Measurements from ENCODE around the gene MXD3. TPM values are rescaled to one million over a fixed set of nuclear protein-coding genes. Genes with fewer than 3 reads are reported as not detected.

Gene MXD3
- total and polyA plus RNA-seq, 10 of the 15 experiments (the other 5 are each of a cell fraction or from before 2014, with no cell fraction given) = 0.24 to 29.8 (median 13.5) TPM

DNA sequence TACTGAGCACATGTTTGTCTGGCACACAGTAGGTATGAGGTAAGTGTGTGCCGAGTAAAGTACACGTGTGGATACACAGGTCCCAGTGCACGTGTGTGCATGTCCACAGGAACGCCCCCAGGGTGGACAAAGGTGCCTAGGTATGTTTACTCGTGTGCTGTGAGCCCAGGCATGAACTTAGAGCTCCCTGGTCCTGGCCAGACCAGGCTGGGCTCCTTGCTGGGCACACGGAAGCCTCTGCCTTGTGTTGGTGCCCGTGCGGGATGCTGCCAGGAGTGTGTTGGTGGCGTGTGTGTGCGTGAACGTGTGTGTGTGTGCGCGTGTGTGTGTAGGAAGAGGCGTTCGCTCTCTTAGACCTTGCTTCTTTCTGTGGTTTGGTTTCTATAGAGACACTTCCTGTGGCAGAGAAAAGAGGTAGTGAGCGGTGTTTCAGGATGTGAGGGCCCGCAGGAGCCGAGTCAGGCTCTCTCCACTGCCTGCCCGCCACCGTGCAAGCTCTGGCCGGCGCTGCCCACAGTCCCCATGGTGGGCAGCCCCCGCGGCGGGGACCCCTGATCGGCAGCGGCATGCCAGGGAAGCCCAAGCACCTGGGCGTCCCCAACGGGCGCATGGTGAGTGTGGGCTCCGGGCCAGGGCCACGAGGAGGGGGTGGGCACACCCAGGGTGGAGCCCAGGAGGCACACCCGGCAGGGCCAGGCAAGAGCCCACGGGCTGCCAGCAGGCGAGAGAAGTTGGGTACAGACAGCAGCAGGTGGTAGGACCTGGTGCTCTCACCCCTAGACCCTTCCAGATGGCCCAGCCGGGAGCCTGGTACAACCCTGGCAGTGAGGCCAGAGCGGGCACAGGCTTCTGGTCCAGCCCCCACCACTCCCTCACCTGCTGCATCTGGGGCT lies 46.0 kb upstream of the MXD3 start, which contains the start of gene RGS14 (continued):
- TF ChIP-seq STAT3 (IDR thresholded peaks at IDR 0.05; ENCODE audit: low read depth, low read length) (no peak), HDAC6 (IDR thresholded peaks at IDR 0.05; ENCODE audit: unreplicated experiment) (no peak), MLLT1 (IDR thresholded peaks at IDR 0.05) (peak; percentile 92), JUNB (IDR thresholded peaks at IDR 0.05) (no peak), HCFC1 (IDR thresholded peaks at IDR 0.05; ENCODE audit: low read length) (no peak; the same call in 1 of the 2 replicates)
- TF ChIP-seq, protein P1, sequence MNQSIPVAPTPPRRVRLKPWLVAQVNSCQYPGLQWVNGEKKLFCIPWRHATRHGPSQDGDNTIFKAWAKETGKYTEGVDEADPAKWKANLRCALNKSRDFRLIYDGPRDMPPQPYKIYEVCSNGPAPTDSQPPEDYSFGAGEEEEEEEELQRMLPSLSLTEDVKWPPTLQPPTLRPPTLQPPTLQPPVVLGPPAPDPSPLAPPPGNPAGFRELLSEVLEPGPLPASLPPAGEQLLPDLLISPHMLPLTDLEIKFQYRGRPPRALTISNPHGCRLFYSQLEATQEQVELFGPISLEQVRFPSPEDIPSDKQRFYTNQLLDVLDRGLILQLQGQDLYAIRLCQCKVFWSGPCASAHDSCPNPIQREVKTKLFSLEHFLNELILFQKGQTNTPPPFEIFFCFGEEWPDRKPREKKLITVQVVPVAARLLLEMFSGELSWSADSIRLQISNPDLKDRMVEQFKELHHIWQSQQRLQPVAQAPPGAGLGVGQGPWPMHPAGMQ (IDR thresholded peaks at IDR 0.05; ENCODE audit: borderline replicate concordance) = peak; percentile 78

DNA sequence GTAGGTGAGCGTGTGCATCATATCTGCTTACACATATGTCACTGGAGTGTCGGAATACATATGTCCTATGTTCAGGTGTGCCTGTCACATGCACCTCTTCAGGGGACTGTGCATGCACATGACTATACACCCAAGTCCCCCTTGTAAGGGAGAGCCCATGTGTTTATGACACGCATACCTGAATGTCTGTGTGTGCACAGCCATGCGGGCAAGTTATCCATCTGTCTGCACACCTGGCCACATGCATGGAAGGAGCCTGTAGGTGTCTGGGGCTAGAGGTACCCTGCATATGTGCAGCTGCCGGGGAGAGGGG lies 45.4 kb upstream of the MXD3 start:
- SMC1A ChIA-PET (ENCODE audit: uncharacterized antibody, unreplicated experiment) = interaction anchor here (1.2 to 3.9 kb wide), 4 partner anchors 11 to 44 kb away, joined by 3 to 19 read pairs (median 4); no protein-coding TSS in a partner anchor
- Histone ChIP-seq H3K9ac (ENCODE audit: control insufficient read depth, insufficient read depth, low read length) (peak overlapping the region; percentile 81; the same call in 1 of the 2 replicates), H3K9me3 (replicated peaks; ENCODE audit: control insufficient read depth, insufficient read depth, low read length) (peaks cover 3% of the 10 kb centered on the region; the same call in 1 of the 3 replicates), H2AFZ (ENCODE audit: control insufficient read depth, low read depth, low read length) (peak overlapping the region; percentile 89), H3K27me3 (replicated peaks in 1 of 2; ENCODE audit: control insufficient read depth in 2 of 2, insufficient read depth in 2 of 2, low read length in 1 of 2) (no peaks in the 10 kb centered on the region), H3K79me2 (ENCODE audit: control insufficient read depth, insufficient read depth, low read length) (peaks cover 42% of the 10 kb centered on the region), H3K4me1 (ENCODE audit: control insufficient read depth, insufficient read depth, low read length) (peaks cover 44% of the 10 kb centered on the region), H3K4me3 (peak overlapping the region; percentile 99; the same call in 1 of the 2 replicates), H3K36me3 (ENCODE audit: control insufficient read depth in 2 of 2, insufficient read depth in 2 of 2, low read length in 1 of 2) (no peaks in the 10 kb centered on the region; a peak in 1 of 4 replicates), H4K20me1 (ENCODE audit: control insufficient read depth, insufficient read depth) (no peaks in the 10 kb centered on the region), H3K27ac (ENCODE audit: control insufficient read depth, insufficient read depth) (peak overlapping the region; percentile 91), H3K4me2 (ENCODE audit: control insufficient read depth, insufficient read depth) (peak overlapping the region; percentile 99)
- ATAC-seq (no peak), FAIRE-seq (no peak), DNase-seq (ENCODE audit: low read depth, low spot score) (no peak)
- no peak for TF ChIP-seq ESRRA (IDR thresholded peaks at IDR 0.05; ENCODE audit: low read length)
- TF ChIP-seq, protein P2, sequence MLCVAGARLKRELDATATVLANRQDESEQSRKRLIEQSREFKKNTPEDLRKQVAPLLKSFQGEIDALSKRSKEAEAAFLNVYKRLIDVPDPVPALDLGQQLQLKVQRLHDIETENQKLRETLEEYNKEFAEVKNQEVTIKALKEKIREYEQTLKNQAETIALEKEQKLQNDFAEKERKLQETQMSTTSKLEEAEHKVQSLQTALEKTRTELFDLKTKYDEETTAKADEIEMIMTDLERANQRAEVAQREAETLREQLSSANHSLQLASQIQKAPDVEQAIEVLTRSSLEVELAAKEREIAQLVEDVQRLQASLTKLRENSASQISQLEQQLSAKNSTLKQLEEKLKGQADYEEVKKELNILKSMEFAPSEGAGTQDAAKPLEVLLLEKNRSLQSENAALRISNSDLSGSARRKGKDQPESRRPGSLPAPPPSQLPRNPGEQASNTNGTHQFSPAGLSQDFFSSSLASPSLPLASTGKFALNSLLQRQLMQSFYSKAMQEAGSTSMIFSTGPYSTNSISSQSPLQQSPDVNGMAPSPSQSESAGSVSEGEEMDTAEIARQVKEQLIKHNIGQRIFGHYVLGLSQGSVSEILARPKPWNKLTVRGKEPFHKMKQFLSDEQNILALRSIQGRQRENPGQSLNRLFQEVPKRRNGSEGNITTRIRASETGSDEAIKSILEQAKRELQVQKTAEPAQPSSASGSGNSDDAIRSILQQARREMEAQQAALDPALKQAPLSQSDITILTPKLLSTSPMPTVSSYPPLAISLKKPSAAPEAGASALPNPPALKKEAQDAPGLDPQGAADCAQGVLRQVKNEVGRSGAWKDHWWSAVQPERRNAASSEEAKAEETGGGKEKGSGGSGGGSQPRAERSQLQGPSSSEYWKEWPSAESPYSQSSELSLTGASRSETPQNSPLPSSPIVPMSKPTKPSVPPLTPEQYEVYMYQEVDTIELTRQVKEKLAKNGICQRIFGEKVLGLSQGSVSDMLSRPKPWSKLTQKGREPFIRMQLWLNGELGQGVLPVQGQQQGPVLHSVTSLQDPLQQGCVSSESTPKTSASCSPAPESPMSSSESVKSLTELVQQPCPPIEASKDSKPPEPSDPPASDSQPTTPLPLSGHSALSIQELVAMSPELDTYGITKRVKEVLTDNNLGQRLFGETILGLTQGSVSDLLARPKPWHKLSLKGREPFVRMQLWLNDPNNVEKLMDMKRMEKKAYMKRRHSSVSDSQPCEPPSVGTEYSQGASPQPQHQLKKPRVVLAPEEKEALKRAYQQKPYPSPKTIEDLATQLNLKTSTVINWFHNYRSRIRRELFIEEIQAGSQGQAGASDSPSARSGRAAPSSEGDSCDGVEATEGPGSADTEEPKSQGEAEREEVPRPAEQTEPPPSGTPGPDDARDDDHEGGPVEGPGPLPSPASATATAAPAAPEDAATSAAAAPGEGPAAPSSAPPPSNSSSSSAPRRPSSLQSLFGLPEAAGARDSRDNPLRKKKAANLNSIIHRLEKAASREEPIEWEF (IDR thresholded peaks at IDR 0.05; ENCODE audit: insufficient replicate concordance, low read depth, low read length) = no peak
- TF ChIP-seq SREBF2 (IDR thresholded peaks at IDR 0.05; ENCODE audit: low read length) = no peak
- TF ChIP-seq ZNF384 (IDR thresholded peaks at IDR 0.05; ENCODE audit: borderline replicate concordance, low read depth, low read length) = no peak
- 27% methylated on average over 5 of the region's 5 CpGs for WGBS (ENCODE audit: insufficient coverage, insufficient replicate concordance, low lambda C conversion rate, missing lambda C conversion rate)
- intact Hi-C loops (cut with micrococcal nuclease; ENCODE audit: unreplicated experiment) = no loop called here
- in situ Hi-C loops (cut with MboI) = no loop called here
- BruUV-seq (replicated peaks) = no TSS peak
- RAD21 ChIA-PET (ENCODE audit: unreplicated experiment) = interaction anchor here (1.4 to 2.0 kb wide), 3 partner anchors 33 to 48 kb away, joined by 4 to 12 read pairs (median 7); no protein-coding TSS in a partner anchor
- CTCF ChIA-PET = interaction anchor here (0.9 to 1.4 kb wide), 6 partner anchors 14 to 152 kb away, joined by 3 to 7 read pairs (median 4); no protein-coding TSS in a partner anchor
- POLR2A ChIA-PET = interaction anchor here (0.9 to 1.9 kb wide), 4 partner anchors 13 to 152 kb away, joined by 3 to 11 read pairs (median 3); no protein-coding TSS in a partner anchor

Measured in GM12878 (cell line).